ENCODE measurements around the gene GPS2. TPM values are rescaled to one million over a fixed set of nuclear protein-coding genes. Genes with fewer than 3 reads are reported as not detected.

The GPS2 gene
- total RNA-seq (2014; rRNA removed; shearing (Covaris generic)): 97.9 and 100 TPM in 2 replicates

GRCh38 chr17:7314719-7315569 lies at the start of gene GPS2:
Gene GPS2 (minus strand): TSS chr17:7315360. CDS start chr17:7315052, 308 bp downstream.

GRCh38 chr17:7355053-7355452 lies 39.9 kb upstream of the GPS2 start, which contains the start of gene TMEM95:
Gene TMEM95 (plus strand): TSS chr17:7355156. CDS start chr17:7355205, 49 bp downstream.

GRCh38 chr17:7351665-7352502 lies 36.7 kb upstream of the GPS2 start, which contains the start of gene KCTD11:
Gene KCTD11 (plus strand): TSS chr17:7352162.

GRCh38 chr17:7336240-7337175 lies 21.3 kb upstream of the GPS2 start, which contains the start of gene ACAP1:
Gene ACAP1 (plus strand): TSS chr17:7336529. CDS start chr17:7336735, 206 bp downstream.

GRCh38 chr17:7328840-7329373 lies 13.7 kb upstream of the GPS2 start, which contains the start of gene NEURL4:
Gene NEURL4 (minus strand): TSS chr17:7329335. CDS start chr17:7329312, 23 bp downstream.

GRCh38 chr17:7306911-7307685 lies 8.1 kb downstream of the GPS2 start, which contains the start of gene EIF5A:
Gene EIF5A (plus strand): TSS chr17:7307628. CDS start chr17:7309636, 2,008 bp downstream.

GRCh38 chr17:7294614-7295153 lies 20.5 kb downstream of the GPS2 start, which contains the start of gene YBX2:
Gene YBX2 (minus strand): TSS chr17:7294639. CDS start chr17:7294500, 139 bp downstream.

GRCh38 chr17:7281074-7281952 lies 33.8 kb downstream of the GPS2 start, which contains the start of gene SLC2A4:
Gene SLC2A4 (plus strand): TSS chr17:7281718. CDS start chr17:7281935, 217 bp downstream.

Small RNA genes lying within 50 kb of the gene (small RNA-seq; reads per million reads assigned to genes)
- gene AC026954.2 (not detected), gene RF00019 (not detected)

Other genes starting within 250 kb of the GPS2 start
- gene CLEC10A, start 235.1 kb downstream of the GPS2 start, total RNA-seq (2014; rRNA removed; shearing (Covaris generic)): not detected in 2 replicates
- not detected in 2 replicates for gene ASGR2, start 200.5 kb downstream of the GPS2 start, total RNA-seq (2014; rRNA removed; shearing (Covaris generic))
- 2.0 and 3.1 TPM in 2 replicates for gene ASGR1, start 136.0 kb downstream of the GPS2 start, total RNA-seq (2014; rRNA removed; shearing (Covaris generic))
- 18.1 and 25.8 TPM in 2 replicates for gene DLG4, start 95.5 kb downstream of the GPS2 start, total RNA-seq (2014; rRNA removed; shearing (Covaris generic))
- 659 and 664 TPM in 2 replicates for gene ACADVL, start 95.4 kb downstream of the GPS2 start, total RNA-seq (2014; rRNA removed; shearing (Covaris generic))
- gene DVL2, start 80.8 kb downstream of the GPS2 start, total RNA-seq (2014; rRNA removed; shearing (Covaris generic)): 67.9 and 69.8 TPM in 2 replicates
- gene PHF23, start 75.9 kb downstream of the GPS2 start, total RNA-seq (2014; rRNA removed; shearing (Covaris generic)): 52.4 and 54.4 TPM in 2 replicates
- gene GABARAP, start 72.9 kb downstream of the GPS2 start, total RNA-seq (2014; rRNA removed; shearing (Covaris generic)): 147 and 165 TPM in 2 replicates
- gene CTDNEP1, start 63.6 kb downstream of the GPS2 start, total RNA-seq (2014; rRNA removed; shearing (Covaris generic)): 53.1 and 75.3 TPM in 2 replicates
- gene ELP5, start 63.1 kb downstream of the GPS2 start, total RNA-seq (2014; rRNA removed; shearing (Covaris generic)): 69.7 and 99.4 TPM in 2 replicates
- 0.49 and 0.50 TPM in 2 replicates for gene CLDN7, start 52.9 kb downstream of the GPS2 start, total RNA-seq (2014; rRNA removed; shearing (Covaris generic))
- 0.05 TPM in 1 of 2 replicates, not detected in the other for gene SLC2A4, start 33.6 kb downstream of the GPS2 start, total RNA-seq (2014; rRNA removed; shearing (Covaris generic))
- gene YBX2, start 20.7 kb downstream of the GPS2 start, total RNA-seq (2014; rRNA removed; shearing (Covaris generic)): not detected in 2 replicates
- gene EIF5A, start 7.7 kb downstream of the GPS2 start, total RNA-seq (2014; rRNA removed; shearing (Covaris generic)): 1,009 and 1,089 TPM in 2 replicates
- 14.2 and 17.0 TPM in 2 replicates for gene NEURL4, start 14.0 kb upstream of the GPS2 start, total RNA-seq (2014; rRNA removed; shearing (Covaris generic))
- 2.5 and 5.1 TPM in 2 replicates for gene ACAP1, start 21.2 kb upstream of the GPS2 start, total RNA-seq (2014; rRNA removed; shearing (Covaris generic))
- 5.3 and 7.2 TPM in 2 replicates for gene KCTD11, start 36.8 kb upstream of the GPS2 start, total RNA-seq (2014; rRNA removed; shearing (Covaris generic))
- gene TMEM95, start 39.8 kb upstream of the GPS2 start, total RNA-seq (2014; rRNA removed; shearing (Covaris generic)): not detected in 2 replicates
- gene TNK1, start 65.7 kb upstream of the GPS2 start, total RNA-seq (2014; rRNA removed; shearing (Covaris generic)): 1.0 and 2.4 TPM in 2 replicates
- gene PLSCR3, start 79.2 kb upstream of the GPS2 start, total RNA-seq (2014; rRNA removed; shearing (Covaris generic)): 32.1 and 34.0 TPM in 2 replicates
- gene TMEM256, start 88.7 kb upstream of the GPS2 start, total RNA-seq (2014; rRNA removed; shearing (Covaris generic)): 111 and 127 TPM in 2 replicates
- gene NLGN2, start 92.5 kb upstream of the GPS2 start, total RNA-seq (2014; rRNA removed; shearing (Covaris generic)): 9.7 and 10.0 TPM in 2 replicates
- not detected in 2 replicates for gene SPEM1, start 105.0 kb upstream of the GPS2 start, total RNA-seq (2014; rRNA removed; shearing (Covaris generic))
- not detected in 2 replicates for gene SPEM2, start 110.3 kb upstream of the GPS2 start, total RNA-seq (2014; rRNA removed; shearing (Covaris generic))
- not detected in 2 replicates for gene SPEM3, start 113.5 kb upstream of the GPS2 start, total RNA-seq (2014; rRNA removed; shearing (Covaris generic))
- 4.0 and 7.8 TPM in 2 replicates for gene TMEM102, start 120.1 kb upstream of the GPS2 start, total RNA-seq (2014; rRNA removed; shearing (Covaris generic))
- 0.38 and 0.98 TPM in 2 replicates for gene FGF11, start 124.2 kb upstream of the GPS2 start, total RNA-seq (2014; rRNA removed; shearing (Covaris generic))
- 6.1 and 6.9 TPM in 2 replicates for gene CHRNB1, start 129.7 kb upstream of the GPS2 start, total RNA-seq (2014; rRNA removed; shearing (Covaris generic))
- gene ZBTB4, start 164.3 kb upstream of the GPS2 start, total RNA-seq (2014; rRNA removed; shearing (Covaris generic)): 12.8 and 13.5 TPM in 2 replicates
- gene SLC35G6, start 166.1 kb upstream of the GPS2 start, total RNA-seq (2014; rRNA removed; shearing (Covaris generic)): not detected in 2 replicates
- 53.6 and 115 TPM in 2 replicates for gene POLR2A, start 169.0 kb upstream of the GPS2 start, total RNA-seq (2014; rRNA removed; shearing (Covaris generic))
- 0.45 and 0.66 TPM in 2 replicates for gene TNFSF12, start 233.7 kb upstream of the GPS2 start, total RNA-seq (2014; rRNA removed; shearing (Covaris generic))
- gene TNFSF13, start 243.4 kb upstream of the GPS2 start, total RNA-seq (2014; rRNA removed; shearing (Covaris generic)): 0.90 and 1.5 TPM in 2 replicates
- gene SENP3, start 246.6 kb upstream of the GPS2 start, total RNA-seq (2014; rRNA removed; shearing (Covaris generic)): 96.6 and 98.8 TPM in 2 replicates